DMS53 (cell line): Measurements from ENCODE around the gene VRK2.

Experiments used
- DNase-seq: peaks from one replicate; lab custom pipeline; 2025; lab: John Stamatoyannopoulos, UW

Gene VRK2

GRCh38 chr2:58046585-58047372, at the start of gene VRK2:
Gene VRK2 (plus strand): TSS chr2:58046806. CDS start chr2:58048832, 2,026 bp downstream.
- peak; percentile 98 for DNase-seq

GRCh38 chr2:58006256-58006951, 40.2 kb upstream of the VRK2 start:
- no peak for DNase-seq

- DNase-seq = no peak
Observed at GRCh38 chr2:58006952-58007284, 39.7 kb upstream of the VRK2 start.

GRCh38 chr2:58010599-58010998, 36.0 kb upstream of the VRK2 start:
- peak; percentile 73 for DNase-seq

GRCh38 chr2:58019229-58019628, 27.4 kb upstream of the VRK2 start:
- peak; percentile 36 for DNase-seq

- no peak for DNase-seq
Observed at GRCh38 chr2:58025150-58025933, 21.3 kb upstream of the VRK2 start.

- DNase-seq = no peak
Observed at GRCh38 chr2:58027029-58027428, 19.6 kb upstream of the VRK2 start.

- peak; percentile 22 for DNase-seq
Observed at GRCh38 chr2:58030771-58031170, 15.8 kb upstream of the VRK2 start.

- DNase-seq = no peak
Observed at GRCh38 chr2:58032016-58032763, 14.4 kb upstream of the VRK2 start.

GRCh38 chr2:58032764-58033080, 13.9 kb upstream of the VRK2 start:
- DNase-seq = no peak

- DNase-seq = no peak
Observed at GRCh38 chr2:58033530-58033929, 13.1 kb upstream of the VRK2 start.

GRCh38 chr2:58035352-58035751, 11.3 kb upstream of the VRK2 start:
- DNase-seq = no peak

- DNase-seq = no peak
Observed at GRCh38 chr2:58039170-58039611, 7.4 kb upstream of the VRK2 start.

GRCh38 chr2:58042486-58042970, 4.1 kb upstream of the VRK2 start:
- DNase-seq = peak; percentile 96

GRCh38 chr2:58044145-58044544, 2.5 kb upstream of the VRK2 start:
- DNase-seq = no peak

- peak; percentile 22 for DNase-seq
Observed at GRCh38 chr2:58045580-58046334, 849 bp upstream of the VRK2 start.

- no peak for DNase-seq
Observed at GRCh38 chr2:58046335-58046584, 346 bp upstream of the VRK2 start.

- peak; percentile 49 for DNase-seq
Observed at GRCh38 chr2:58047373-58047935, 848 bp downstream of the VRK2 start.

- DNase-seq = no peak
Observed at GRCh38 chr2:58047961-58048360, 1.4 kb downstream of the VRK2 start.

GRCh38 chr2:58051445-58051844, 4.8 kb downstream of the VRK2 start:
- DNase-seq = no peak

GRCh38 chr2:58052978-58053377, 6.4 kb downstream of the VRK2 start:
- no peak for DNase-seq
